ENCODE measurements around the gene SPIN1.

SPIN1 gene

DNA sequence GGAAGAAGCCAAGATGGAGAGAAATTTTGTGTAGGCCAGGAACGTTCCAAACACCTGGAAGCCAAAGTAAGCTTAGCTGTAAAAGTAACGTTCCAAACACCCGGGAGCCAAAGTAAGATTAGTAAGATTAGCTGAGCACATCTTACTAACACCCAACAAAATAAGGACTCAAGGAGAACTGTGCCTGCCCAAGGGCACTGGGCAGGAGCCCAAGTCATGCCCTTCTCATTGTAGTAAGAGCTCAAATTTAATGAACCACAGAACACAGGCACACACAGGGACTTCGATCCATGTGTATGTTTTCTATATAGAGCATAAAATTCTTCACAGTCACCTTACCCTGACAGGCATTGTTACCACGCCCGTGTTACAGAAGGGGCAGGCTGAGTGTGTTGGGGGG is 110.6 kb downstream of the SPIN1 start:
- DNase-seq (ENCODE audit: low read depth in 2 of 2), result no peak

DNA sequence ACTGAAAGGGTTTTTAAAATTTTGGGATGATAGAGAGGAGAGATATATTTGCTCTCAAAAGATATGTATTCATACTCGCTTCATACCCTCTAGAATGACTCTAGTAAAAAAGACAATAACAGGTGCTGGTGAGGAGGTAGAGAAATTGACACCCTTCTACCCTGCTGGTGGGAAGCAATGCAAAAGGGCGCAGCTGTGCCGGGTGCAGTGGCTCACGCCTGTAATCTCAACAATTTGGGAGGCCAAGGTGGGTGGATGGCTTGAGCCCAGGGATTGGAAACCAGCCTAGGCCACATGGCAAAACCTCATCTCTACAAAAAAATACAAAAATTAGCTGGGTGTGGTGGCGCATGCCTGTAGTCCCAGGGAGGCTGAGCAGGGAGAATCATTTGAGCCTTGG is 112.8 kb downstream of the SPIN1 start:
- no peak for DNase-seq (ENCODE audit: low read depth in 2 of 2)

DNA sequence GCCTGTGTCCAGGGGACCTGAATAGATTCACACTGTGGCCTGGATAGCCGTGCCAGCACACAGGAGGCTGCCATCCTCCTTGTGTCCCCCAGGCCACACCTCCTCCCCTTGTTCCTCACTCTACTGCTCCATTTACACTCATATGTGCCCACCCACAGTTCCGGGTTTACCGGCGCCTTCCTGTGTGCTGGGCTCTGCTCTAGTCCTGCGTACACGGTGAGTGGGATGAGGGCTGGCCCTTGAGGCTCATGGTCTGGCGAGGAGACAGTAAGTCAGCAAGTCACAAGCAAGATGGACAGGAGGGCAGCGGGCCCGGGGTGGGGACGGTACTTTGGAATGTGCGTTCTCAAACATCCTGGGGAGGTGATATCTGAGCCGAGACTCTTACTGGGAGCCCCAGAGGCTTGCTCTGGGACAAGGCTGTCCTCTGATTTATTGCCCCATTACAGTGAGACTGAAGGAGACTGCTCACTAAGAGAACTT is 114.3 kb downstream of the SPIN1 start:
- DNase-seq (ENCODE audit: low read depth in 2 of 2), result no peak

DNA sequence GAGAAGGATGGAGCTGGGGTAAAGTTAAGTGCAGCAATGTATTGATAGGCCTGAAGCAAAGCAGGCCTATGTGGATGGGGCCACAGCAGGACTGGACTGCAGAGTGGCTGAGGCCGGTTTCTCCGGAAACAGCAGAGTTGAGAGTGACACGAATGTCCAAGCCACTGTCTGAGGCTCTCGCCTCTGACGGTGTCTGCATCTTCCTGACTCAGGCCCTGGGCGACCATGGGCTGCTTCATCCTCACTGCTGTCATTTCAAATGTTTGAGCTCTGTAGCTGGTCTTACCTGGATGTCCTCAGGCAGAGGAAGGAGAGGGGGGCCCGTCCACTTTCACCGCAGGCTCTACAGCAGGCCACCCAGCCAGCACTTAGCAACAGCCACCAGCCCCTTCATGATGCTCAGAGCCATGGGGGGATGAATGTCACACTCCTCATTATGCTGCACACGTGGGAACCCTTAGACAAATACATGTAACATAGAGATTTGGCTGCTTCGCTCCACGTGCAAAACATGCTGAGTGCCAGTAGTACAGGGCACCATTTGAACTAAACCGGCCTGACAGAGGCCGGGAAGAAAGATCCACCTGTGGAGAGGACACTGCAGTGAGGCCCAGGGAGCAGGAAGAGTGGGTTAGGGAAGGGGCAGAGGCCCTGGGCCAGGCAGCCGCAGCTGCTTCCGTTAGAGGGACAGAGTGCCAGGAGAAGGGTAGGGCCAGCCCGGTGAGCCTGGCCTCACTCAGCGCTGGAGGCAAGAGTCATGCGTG is 115.0 kb downstream of the SPIN1 start:
- DNase-seq (ENCODE audit: low read depth in 2 of 2), result no peak

DNA sequence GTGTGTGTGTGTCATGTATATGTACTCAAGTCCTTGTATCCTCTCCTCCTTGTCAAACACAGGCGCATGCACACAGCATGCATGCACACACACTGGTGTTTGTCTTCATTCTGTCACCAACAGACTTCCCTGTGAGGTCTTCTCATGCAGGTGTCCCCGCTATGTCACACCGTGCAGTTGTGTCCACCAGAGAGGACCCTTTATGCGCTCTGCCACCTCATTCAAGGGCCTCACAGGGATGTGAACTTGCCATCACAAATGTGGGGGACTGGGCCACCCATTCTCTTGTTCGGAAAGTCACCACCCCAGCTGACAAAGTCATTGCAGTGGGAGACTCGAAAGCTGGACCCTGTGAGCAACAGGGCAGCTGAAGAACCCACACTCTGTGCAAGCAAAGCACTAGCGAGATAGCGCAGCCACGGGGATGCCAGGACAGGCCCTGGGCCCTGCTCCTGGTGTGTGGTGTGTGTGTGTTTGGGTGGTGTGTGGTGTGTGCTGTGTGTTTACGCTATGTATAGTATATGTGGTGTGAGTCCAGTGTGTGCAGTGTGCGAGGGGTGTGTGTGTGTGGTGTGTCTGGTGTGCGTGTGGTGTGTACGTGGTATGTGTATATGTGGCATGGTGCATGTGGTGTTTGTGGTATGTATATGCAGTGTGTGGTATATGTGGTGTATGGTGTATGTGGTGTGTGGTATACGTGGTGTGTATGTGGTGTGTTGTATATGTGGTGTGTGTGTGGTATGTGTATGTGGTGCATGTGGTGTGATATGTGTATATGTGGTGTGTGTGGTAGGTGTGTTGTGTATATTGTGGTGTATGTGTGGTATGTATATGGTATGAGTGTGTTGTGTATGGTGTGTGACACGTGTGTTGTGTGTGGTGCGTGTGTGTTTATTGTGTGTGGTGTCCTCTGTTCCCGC is 115.9 kb downstream of the SPIN1 start:
- DNase-seq (ENCODE audit: low read depth in 2 of 2), result no peak

DNA sequence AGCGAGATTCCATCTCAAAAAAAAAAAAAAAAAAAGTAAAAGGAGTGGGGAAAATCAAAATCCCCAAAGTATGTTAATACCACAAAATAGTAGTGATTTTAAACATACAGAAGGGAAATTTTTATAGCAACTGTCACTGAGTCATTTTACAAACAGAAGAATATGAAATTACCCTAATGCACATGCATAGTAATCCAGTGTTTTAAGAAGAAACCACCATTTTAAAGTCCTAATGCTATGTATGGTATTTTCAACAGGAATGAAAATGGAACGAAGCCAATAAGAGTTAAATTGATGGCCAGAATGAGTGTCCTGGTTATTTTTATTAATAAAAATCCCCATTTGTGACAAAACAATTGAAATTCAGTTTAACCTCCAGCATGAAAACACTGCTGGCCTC is 120.1 kb downstream of the SPIN1 start:
- DNase-seq (ENCODE audit: low read depth in 2 of 2), result no peak

DNA sequence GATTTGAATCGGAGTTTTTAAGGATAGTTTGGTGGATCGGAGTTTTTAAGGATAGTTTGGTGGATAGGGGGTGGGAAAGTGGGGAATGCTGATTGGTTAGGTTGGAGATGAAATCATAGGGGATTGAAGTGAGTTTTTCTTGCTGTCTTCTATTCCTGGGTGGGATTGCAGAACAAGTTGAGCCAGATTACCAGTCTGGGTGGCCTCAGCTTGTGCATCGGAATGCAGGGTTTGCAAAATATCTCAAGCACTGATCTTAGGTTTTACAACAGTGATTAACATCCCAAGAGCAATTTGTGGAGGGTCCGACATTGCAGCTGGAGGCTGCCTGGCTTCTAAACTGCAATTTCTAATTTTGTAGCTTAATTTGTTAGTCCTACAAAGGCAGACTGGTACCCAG is 123.7 kb downstream of the SPIN1 start:
- DNase-seq (ENCODE audit: low read depth in 2 of 2), result no peak

DNA sequence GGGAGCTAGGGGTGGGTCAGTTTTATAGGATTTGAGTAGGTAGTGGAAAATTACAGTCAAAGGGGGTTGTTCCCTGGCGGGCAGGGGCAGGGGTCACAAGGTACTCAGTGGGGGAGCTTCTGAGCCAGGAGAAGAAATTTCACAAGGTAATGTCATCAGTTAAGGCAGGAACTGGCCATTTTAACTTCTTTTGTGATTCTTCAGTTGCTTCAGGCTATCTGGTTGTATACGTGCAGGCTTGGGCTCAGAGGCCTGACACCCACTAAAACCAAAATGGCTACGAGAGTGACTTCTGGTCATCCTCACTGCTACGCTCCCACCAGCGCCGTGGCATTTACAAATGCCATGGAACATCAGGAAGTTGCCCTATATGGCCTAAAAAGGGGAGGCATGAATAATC is 126.0 kb downstream of the SPIN1 start:
- no peak for DNase-seq (ENCODE audit: low read depth in 2 of 2)

DNA sequence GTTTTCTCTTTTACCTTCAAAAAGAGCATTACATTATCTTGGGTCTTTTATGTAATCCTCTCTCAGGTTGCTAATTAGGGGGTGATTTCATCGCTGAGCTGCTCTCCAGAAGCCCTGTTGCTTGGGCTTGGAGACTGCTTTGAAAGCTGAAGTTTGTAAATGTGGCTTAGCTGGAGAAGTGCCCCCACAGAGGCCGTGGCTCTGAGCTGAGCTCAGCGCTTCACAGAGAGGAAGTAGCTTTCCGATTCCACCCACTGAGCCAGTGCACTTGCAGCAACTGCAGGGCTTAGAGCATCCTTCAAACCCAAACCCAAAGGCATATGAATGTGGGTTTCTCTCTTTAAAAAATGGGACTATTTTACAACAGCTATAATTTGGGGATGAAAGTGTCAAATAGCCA is 133.1 kb downstream of the SPIN1 start:
- DNase-seq (ENCODE audit: low read depth in 2 of 2), result no peak

DNA sequence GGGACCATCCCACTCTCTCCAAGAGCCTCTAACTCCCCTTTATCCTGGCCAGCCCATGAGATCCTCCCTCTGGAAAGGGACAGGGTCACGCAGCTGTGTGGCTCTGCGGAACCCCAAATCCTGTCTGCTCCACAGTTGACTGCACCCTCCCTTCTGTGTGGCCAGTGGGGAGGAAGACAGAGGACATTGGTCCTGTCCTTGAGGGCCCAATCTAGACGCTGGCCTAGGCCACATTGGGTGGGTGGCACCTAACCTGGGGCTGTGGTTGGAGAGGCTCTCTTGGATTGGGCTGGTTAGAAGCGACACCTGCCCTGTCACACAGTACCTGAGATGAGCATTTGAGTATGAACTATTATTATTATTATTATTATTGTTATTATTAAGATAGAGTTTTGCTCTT is 134.1 kb downstream of the SPIN1 start:
- no peak for DNase-seq (ENCODE audit: low read depth in 2 of 2)

DNA sequence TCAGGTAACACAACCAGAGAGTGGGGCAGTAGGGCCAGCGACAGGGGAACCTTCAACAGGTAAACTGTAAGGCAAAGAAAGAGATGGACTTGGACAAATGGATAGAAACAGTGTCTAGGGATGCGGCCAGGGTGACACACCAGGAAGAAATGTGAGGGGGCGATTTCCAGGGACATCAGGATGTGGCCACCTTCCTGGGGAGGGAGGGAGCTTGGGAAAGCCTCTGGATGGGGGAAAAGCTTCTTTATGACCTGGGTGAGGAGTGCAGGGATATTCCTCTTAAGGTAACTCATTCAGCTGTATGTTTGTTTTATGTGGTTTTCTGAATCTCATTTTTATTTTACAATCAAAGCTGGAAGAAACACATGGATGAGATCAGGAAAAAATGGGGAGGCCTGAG is 134.8 kb downstream of the SPIN1 start:
- DNase-seq (ENCODE audit: low read depth in 2 of 2), result no peak

DNA sequence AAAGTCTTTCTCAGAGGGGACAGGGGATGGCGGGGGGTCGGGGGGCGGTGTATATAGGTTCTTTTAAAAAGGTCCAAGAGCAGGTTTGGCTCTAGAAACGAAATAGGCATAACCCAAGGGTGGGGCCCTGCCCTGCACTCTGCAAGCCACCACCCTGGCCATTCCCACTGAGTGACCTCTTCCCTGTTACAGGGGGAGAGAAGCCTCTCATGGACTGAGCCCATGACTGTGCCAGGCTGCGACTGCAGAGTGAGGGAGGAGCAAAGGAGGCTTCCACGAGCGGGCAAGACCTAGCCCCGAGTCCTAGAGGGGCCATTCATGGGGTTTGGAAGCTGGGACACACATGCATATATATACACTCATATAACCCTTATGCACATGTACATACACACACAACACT is 136.7 kb downstream of the SPIN1 start:
- DNase-seq (ENCODE audit: low read depth in 2 of 2), result no peak

DNA sequence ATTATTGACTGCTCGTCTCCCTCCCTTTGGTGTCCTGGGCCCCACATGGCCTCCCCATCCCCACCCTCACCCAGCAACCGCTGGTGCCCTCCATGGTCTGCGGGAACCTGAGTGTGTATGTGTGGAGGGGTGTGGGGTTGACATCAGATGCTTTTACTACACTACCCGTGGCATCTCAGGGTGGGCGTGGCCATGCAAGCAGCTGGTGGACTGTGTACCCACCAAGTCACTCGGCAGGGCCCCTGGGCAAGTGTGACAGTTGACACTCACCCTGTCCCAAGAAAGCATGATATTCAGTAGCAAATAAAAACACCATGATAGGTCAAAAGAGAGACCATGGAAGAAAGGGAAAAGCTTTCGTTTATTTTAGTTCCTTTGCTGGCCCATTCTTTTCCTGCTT is 139.4 kb downstream of the SPIN1 start:
- no peak for DNase-seq (ENCODE audit: low read depth in 2 of 2)

Measured in stimulated activated CD8-positive, alpha-beta memory T cell treated with anti-CD3 and anti-CD28 coated beads, Interleukin-7, amount 100 ng/mL, for 1 hour (primary cell).